Small intestine (tissue), 16 donors: ENCODE measurements around the gene TPST2. TPM values are rescaled to one million over a fixed set of nuclear protein-coding genes. Genes with fewer than 3 reads are reported as not detected.

Source experiments
- DNase-seq, 2 donors: peaks; one replicate each; pipeline versions ENCODE4 v3.0.0 to v3.0.0-alpha.2; 2013
- FAIRE-seq: peaks from 2 replicates; lab custom pipeline; 2012; peaks lifted over from hg19 to GRCh38; lab: Jason Lieb, UNC
- H3K27ac ChIP-seq, 3 donors: one replicate each; pipeline ENCODE4 v1.5.1; 2013; ENCODE audit warnings: low read length in 2 of 3, mild to moderate bottlenecking in 2 of 3, control low read depth in 1 of 3, inconsistent platforms in 1 of 3, low read depth in 1 of 3, moderate library complexity in 1 of 3
- H3K27me3 ChIP-seq, 3 donors: one replicate each; pipeline ENCODE4 v1.6.1; 2013; ENCODE audit warnings: low read length in 3 of 3, inconsistent platforms in 1 of 3; ENCODE audit not compliant: control insufficient read depth in 3 of 3, insufficient read depth in 3 of 3
- H3K36me3 ChIP-seq, 3 donors: one replicate each; pipeline ENCODE4 v1.6.1; 2013; ENCODE audit warnings: low read length in 3 of 3, inconsistent platforms in 1 of 3, low read depth in 1 of 3, mild to moderate bottlenecking in 1 of 3, moderate library complexity in 1 of 3; ENCODE audit not compliant: control insufficient read depth in 3 of 3, insufficient read depth in 2 of 3
- H3K4me1 ChIP-seq, 3 donors: one replicate each; pipeline ENCODE4 v1.6.1; 2013; ENCODE audit warnings: low read length in 2 of 3, inconsistent platforms in 1 of 3, low read depth in 1 of 3, mild to moderate bottlenecking in 1 of 3, moderate library complexity in 1 of 3; ENCODE audit not compliant: control insufficient read depth in 3 of 3, insufficient read depth in 2 of 3
- H3K4me3 ChIP-seq, 3 donors: one replicate each; pipeline ENCODE4 v1.5.1; 2013; ENCODE audit warnings: low read length in 3 of 3, control low read depth in 1 of 3, inconsistent platforms in 1 of 3, low read depth in 1 of 3, mild to moderate bottlenecking in 1 of 3, moderate library complexity in 1 of 3
- H3K9me3 ChIP-seq, 2 donors: one replicate each; pipeline ENCODE4 v1.6.1; 2013; ENCODE audit warnings: low read depth in 1 of 2, low read length in 1 of 2; ENCODE audit not compliant: control insufficient read depth in 2 of 2, insufficient read depth in 1 of 2
- WGBS, 3 donors: extraction: QIAGEN DNeasy Blood & Tissue Kit; methylation state at CpG; one replicate each; pipeline ENCODE4 v1.1.7; 2013; 5-methylcytosine and 5-hydroxymethylcytosine counted together
- long read RNA-seq, 10 donors: transcript quantifications; one replicate each; lab custom pipeline, GENCODE V29; 2026
- polyA plus RNA-seq, 4 donors: library from polyadenylated mRNA; stranded (reverse) in 3 of 4; unstranded in 1 of 4; fragments of 200-250 nt in 3 of 4; fragments of 120-200 nt in 1 of 4; gene quantifications; one replicate each; pipeline versions ENCODE4 v1.2.1 to v1.2.3, GENCODE V29; 2013
- donor health status: healthy with polysubstance abuse.
- donor health status: control.
- donor health status: control.
- donor health status: Bipolar disorder and iron deficiency.
- donor health status: healthy.

TPST2 gene
- polyA plus RNA-seq = 10 to 100 TPM in 2 of 4 donors, 1 to 10 TPM in 2; 6.3 to 29.2 (median 16.6) TPM
- long read RNA-seq, donor 1, full-length matches to known transcripts = 12 of 32 reads
- long read RNA-seq, donor 1, partial matches to known transcripts = 20 of 32 reads
- long read RNA-seq, donor 1, other reads (novel, unspliced or antisense) = 0 of 32 reads
- long read RNA-seq, donor 2, full-length matches to known transcripts = 7 of 7 reads
- long read RNA-seq, donor 2, partial matches to known transcripts = 0 of 7 reads
- long read RNA-seq, donor 2, other reads (novel, unspliced or antisense) = 0 of 7 reads
- long read RNA-seq, donor 3, full-length matches to known transcripts = 9 of 9 reads
- long read RNA-seq, donor 3, partial matches to known transcripts = 0 of 9 reads
- long read RNA-seq, donor 3, other reads (novel, unspliced or antisense) = 0 of 9 reads
- long read RNA-seq, donor 4 = 0 reads
- long read RNA-seq, donor 5, partial matches to known transcripts = 0 of 2 reads
- long read RNA-seq, donor 5, other reads (novel, unspliced or antisense) = 0 of 2 reads
- long read RNA-seq, donor 6, full-length matches to known transcripts = 5 of 5 reads
- long read RNA-seq, donor 6, partial matches to known transcripts = 0 of 5 reads
- long read RNA-seq, donor 6, other reads (novel, unspliced or antisense) = 0 of 5 reads
- long read RNA-seq, donor 7, full-length matches to known transcripts = 7 of 15 reads
- long read RNA-seq, donor 7, partial matches to known transcripts = 8 of 15 reads
- long read RNA-seq, donor 7, other reads (novel, unspliced or antisense) = 0 of 15 reads
- long read RNA-seq, donor 8, full-length matches to known transcripts = 3 of 3 reads
- long read RNA-seq, donor 8, partial matches to known transcripts = 0 of 3 reads
- long read RNA-seq, donor 8, other reads (novel, unspliced or antisense) = 0 of 3 reads
- long read RNA-seq, donor 9, full-length matches to known transcripts = 2 of 10 reads
- long read RNA-seq, donor 9, partial matches to known transcripts = 8 of 10 reads
- long read RNA-seq, donor 9, other reads (novel, unspliced or antisense) = 0 of 10 reads
- long read RNA-seq, donor 10, full-length matches to known transcripts = 7 of 7 reads
- long read RNA-seq, donor 10, partial matches to known transcripts = 0 of 7 reads
- long read RNA-seq, donor 10, other reads (novel, unspliced or antisense) = 0 of 7 reads

DNA sequence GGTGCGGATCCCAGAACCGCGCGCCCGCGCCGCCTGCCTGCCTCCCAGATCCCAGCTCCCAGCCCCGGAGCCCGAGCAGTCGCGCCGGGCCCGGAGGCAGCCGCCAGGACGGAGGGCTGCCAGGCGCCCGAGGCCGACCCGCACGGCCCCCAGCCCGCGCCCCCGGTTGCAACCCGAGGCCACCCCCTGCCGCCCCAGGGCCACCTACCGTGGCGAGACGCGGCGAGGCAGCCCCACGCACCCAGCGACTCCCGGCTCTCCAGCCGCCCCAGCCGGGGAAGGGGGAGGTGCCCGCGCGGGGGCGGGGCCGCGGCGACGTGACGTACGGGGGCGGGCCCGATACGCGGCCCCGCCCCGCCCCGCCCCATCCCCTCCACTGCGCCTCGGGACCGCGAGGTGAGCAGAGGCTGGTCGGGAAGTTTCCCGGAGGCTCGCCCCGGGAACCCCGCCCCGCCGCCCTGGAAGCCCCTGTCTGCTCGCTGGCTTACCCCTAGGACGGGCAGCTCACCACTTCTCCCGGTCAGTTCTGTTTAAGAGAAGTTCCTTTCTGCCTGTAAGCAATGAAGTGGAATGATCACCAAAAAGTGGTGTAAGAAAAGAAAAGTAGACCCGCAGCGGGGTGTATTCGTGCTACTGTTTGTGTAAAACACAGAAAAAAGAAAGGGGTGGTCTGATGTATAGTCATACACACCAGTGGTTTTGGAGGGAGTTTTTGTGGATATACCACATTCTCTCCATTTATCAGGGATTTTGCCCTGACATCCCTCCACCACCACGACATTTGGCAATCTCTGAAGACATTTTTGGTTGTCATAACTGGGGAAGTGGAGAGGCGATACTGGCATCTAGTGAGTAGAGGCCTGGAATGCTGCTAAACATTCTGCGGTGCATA, at the start of gene TPST2:
Gene TPST2 (minus strand): TSS at position 288 of the 892 bp plus-strand sequence. CDS start 48,502 bp downstream, outside the sequence.
- Histone ChIP-seq H3K27ac (peak within 1 kb of the TSS; percentile 66 to 79 (median 66)), H3K4me1 (peaks cover 2 to 10% (median 6%) of the 10 kb centered on the region in 3 donors), H3K9me3 (no peaks in the 10 kb centered on the region), H3K4me3 (peak within 1 kb of the TSS; percentile 68 to 93 (median 84)), H3K27me3 (no peaks in the 10 kb centered on the region), H3K36me3 (peaks cover 0 to 6% (median 0%) of the 10 kb centered on the region in 3 donors)
- 0 to 2% (median 1%) methylated on average over 34 to 72 of the region's 72 CpGs for WGBS, 3 donors
- FAIRE-seq = no peak
- DNase-seq = peak; percentile 82 to 90

DNA sequence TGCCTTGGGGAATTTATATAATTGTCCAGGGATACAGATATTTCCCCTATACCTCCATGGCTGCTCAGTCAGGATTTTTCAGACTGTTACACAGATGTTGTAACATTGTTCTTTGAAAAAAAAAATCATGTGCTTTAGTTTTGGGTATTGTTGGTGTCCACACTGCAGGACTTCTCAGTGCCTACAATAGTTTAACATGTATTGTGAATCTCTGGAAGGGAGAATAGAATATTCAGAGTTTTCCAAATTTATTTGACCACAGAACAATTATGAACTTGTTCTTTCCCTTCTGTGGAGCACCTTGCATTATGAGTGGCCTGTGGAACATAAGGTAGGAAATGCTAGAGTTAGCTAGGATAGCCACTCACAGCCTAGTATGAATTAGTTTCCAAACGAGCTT, 46.4 kb upstream of the TPST2 start:
- H3K36me3 ChIP-seq = no peaks in the 10 kb centered on the region
- FAIRE-seq (no peak), DNase-seq (no peak)
- no peaks in the 10 kb centered on the region for H3K9me3 ChIP-seq
- H3K4me1 ChIP-seq = no peaks in the 10 kb centered on the region
- no peak overlapping the region for H3K4me3 ChIP-seq
- WGBS, 3 donors = 42 to 59% (median 50%) methylated on average over 1 of the region's 1 CpG
- H3K27me3 ChIP-seq = no peaks in the 10 kb centered on the region
- no peak overlapping the region for H3K27ac ChIP-seq

GRCh38 chr22:26635117-26635516, 45.2 kb upstream of the TPST2 start:
- Histone ChIP-seq H3K27me3 (no peaks in the 10 kb centered on the region), H3K27ac (no peak overlapping the region), H3K36me3 (no peaks in the 10 kb centered on the region), H3K4me1 (no peaks in the 10 kb centered on the region), H3K4me3 (no peak overlapping the region), H3K9me3 (peaks cover 0 to 4% of the 10 kb centered on the region in 2 donors)
- FAIRE-seq = no peak
- no peak for DNase-seq
- WGBS, 3 donors = 87 to 92% (median 89%) methylated on average over 2 of the region's 2 CpGs

- FAIRE-seq = no peak
- H3K27me3 ChIP-seq = no peaks in the 10 kb centered on the region
- no peaks in the 10 kb centered on the region for H3K36me3 ChIP-seq
- no peak for DNase-seq
- H3K27ac ChIP-seq = no peak overlapping the region
- H3K9me3 ChIP-seq = peaks cover 0 to 7% of the 10 kb centered on the region in 2 donors
- 95 to 99% (median 95%) methylated on average over 3 of the region's 3 CpGs for WGBS, 3 donors
- peaks cover 0 to 2% (median 0%) of the 10 kb centered on the region in 3 donors for H3K4me1 ChIP-seq
- H3K4me3 ChIP-seq = no peak overlapping the region
These were observed 44.3 kb upstream of the TPST2 start for GRCh38 chr22:26634189-26634588.

DNA sequence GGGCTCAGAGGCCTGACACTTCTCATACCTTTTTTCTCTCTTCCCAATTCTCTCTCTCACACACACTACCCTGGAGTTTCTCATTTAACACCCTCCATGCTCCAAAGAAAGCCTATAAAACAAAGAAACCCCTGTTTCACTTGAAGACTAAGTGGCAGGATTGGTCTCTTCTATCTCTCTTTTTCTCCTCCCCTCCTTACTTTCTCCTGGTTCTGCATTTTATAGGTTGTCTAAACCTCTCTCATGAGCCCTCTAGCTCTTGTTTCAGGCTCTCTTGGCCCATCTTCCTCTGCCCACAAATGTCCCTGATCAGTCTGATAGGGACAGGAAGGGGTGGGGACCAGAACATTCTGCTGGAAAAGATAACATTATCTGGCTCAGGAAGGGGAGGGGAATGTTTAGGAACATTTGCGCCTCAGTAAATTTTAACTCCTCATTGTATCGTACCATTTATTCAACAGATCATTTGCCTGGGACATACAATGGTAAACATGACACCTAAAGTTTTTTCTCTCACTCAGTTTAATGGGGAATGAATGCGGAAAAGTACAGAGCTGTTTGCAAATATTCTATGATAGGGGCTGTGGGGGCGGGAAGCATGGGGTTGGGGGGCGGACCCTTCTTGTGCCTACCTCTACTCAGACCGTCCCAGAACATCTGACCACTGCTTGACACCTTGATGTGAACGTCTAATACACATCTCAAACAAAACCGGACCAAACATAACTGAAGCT, 42.7 kb upstream of the TPST2 start:
- no peak for FAIRE-seq
- no peak overlapping the region for H3K4me3 ChIP-seq
- H3K4me1 ChIP-seq = peaks cover 0 to 14% (median 0%) of the 10 kb centered on the region in 3 donors
- no peak for DNase-seq
- peaks cover 0 to 14% of the 10 kb centered on the region in 2 donors for H3K9me3 ChIP-seq
- WGBS, 3 donors = 60 to 71% (median 68%) methylated on average over 8 of the region's 8 CpGs
- no peak overlapping the region for H3K27ac ChIP-seq
- no peaks in the 10 kb centered on the region for H3K36me3 ChIP-seq
- H3K27me3 ChIP-seq = no peaks in the 10 kb centered on the region

DNA sequence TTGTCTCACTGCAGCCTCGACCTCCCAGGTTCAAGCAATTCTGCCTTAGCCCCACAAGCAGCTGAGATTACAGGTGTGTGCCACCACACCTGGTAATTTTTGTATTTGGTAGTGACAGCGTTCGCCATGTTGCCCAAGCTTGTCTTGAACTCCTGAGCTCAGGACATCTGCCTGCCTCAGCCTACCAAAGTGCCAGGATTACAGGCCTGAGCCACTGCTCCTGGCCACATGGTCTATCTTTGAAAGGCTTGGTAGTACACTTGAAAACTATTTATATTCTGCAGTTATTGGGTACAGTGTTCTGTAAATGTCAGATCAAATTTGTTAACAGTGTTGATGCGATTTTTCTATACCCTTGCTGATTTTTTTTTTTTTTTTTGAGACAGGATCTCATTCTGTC, 41.4 kb upstream of the TPST2 start:
- H3K27ac ChIP-seq = no peak overlapping the region
- no peaks in the 10 kb centered on the region for H3K27me3 ChIP-seq
- H3K9me3 ChIP-seq = peaks cover 0 to 14% of the 10 kb centered on the region in 2 donors
- H3K4me1 ChIP-seq = peaks cover 0 to 14% (median 0%) of the 10 kb centered on the region in 3 donors
- DNase-seq = no peak
- no peak for FAIRE-seq
- WGBS, 3 donors = 93 to 95% (median 94%) methylated on average over 4 of the region's 4 CpGs
- no peak overlapping the region for H3K4me3 ChIP-seq
- no peaks in the 10 kb centered on the region for H3K36me3 ChIP-seq
